MG63 (cell line): ENCODE measurements around the gene SF3B2. TPM values are rescaled to one million over a fixed set of nuclear protein-coding genes. Genes with fewer than 3 reads are reported as not detected.
"Not testable (repeated sequence)": the region's sequence is repeated elsewhere in the genome, so short reads cannot be mapped to it uniquely, and the experiment has no call there.

Experiments used
- DNase-seq: peaks from one replicate; pipeline ENCODE4 v3.0.0-alpha.2; 2020
- H3K27me3 ChIP-seq: fragments of 250-450 bp; sonication (Bioruptor Pico); 2 replicates; pipeline ENCODE4 v1.5.1; 2020; ENCODE audit warnings: mild to moderate bottlenecking, moderate library complexity
- H3K36me3 ChIP-seq: fragments of 250-450 bp; sonication (Bioruptor Pico); 2 replicates; pipeline ENCODE4 v1.5.1; 2020; ENCODE audit warnings: mild to moderate bottlenecking, moderate library complexity
- H3K4me3 ChIP-seq: fragments of 250-450 bp; sonication (Bioruptor Pico); 2 replicates; pipeline ENCODE4 v1.5.1; 2020; ENCODE audit warnings: mild to moderate bottlenecking, moderate library complexity
- H3K9me3 ChIP-seq: fragments of 250-450 bp; sonication (Bioruptor Pico); 2 replicates; pipeline ENCODE4 v1.5.1; 2020; ENCODE audit warnings: mild to moderate bottlenecking, moderate library complexity
- total RNA-seq: library from RNA; depleted of rRNA; stranded (reverse); fragments of >200 nt; shearing (Covaris generic); gene quantifications from 2 replicates; pipeline ENCODE4 v1.2.3, GENCODE V29; 2014; ENCODE audit warnings: low replicate concordance

SF3B2 gene
- total RNA-seq, 1 experiment from 2014 or later: 174 TPM

DNA sequence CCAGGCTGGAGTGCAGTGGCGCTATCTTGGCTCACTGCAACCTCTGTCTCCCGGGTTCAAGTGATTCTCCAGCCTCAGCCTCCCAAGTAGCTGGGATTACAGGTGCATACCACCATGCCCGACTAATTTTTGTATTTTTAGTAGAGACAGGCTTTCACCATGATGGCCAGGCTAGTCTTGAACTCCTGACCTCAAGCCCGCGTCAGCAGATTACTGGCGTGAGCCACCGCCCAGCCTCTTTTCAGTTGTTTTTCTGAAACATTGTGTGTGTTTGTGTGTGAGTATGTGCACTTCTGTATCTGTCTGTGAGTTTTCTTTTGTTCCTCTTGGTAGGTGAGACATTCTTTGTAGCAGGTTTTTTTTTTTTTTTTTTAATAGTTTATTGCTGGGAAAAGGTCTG, 26.8 kb downstream of the SF3B2 start:
- DNase-seq: not testable (repeated sequence)

GRCh38 chr11:66080055-66080817, 28.1 kb downstream of the SF3B2 start:
- no peak overlapping the region for H3K4me3 ChIP-seq
- H3K9me3 ChIP-seq: no peaks in the 10 kb centered on the region
- H3K36me3 ChIP-seq: no peaks in the 10 kb centered on the region; the same call in 1 of the 2 replicates
- H3K27me3 ChIP-seq: no peaks in the 10 kb centered on the region
- DNase-seq: peak; percentile 71

More for the DNA sequence above, 26.8 kb downstream of the SF3B2 start:
- not testable (repeated sequence) for H3K4me3 ChIP-seq, H3K36me3 ChIP-seq, H3K9me3 ChIP-seq, H3K27me3 ChIP-seq

GRCh38 chr11:66081505-66081904, 29.3 kb downstream of the SF3B2 start:
- Histone ChIP-seq H3K27me3 (no peaks in the 10 kb centered on the region), H3K36me3 (no peaks in the 10 kb centered on the region; the same call in 1 of the 2 replicates), H3K4me3 (no peak overlapping the region), H3K9me3 (no peaks in the 10 kb centered on the region)
- DNase-seq: no peak

- DNase-seq: no peak
These were observed 31.0 kb downstream of the SF3B2 start for GRCh38 chr11:66082946-66083698.

DNA sequence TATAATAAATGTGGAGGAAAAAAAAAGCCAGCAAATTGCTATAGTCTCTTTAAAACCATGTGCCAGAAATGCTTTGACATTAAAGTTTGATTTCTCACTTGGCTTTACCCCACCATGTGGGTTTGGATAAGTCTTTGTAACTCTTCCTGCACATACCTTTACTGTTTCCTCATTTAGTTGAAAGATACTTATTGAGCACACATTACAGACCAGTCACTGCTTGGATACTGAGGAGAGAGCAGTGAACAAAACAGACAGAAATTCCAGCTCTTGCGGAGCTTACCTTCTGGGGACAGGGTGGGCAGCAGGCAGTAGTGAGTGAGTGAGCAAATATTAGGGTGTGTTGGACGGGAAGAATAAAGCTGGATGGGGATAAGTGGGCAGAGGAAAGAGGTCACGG, 31.6 kb downstream of the SF3B2 start:
- DNase-seq: no peak
- no peaks in the 10 kb centered on the region for H3K27me3 ChIP-seq
- no peaks in the 10 kb centered on the region for H3K9me3 ChIP-seq
- H3K4me3 ChIP-seq: no peak overlapping the region
- H3K36me3 ChIP-seq: no peaks in the 10 kb centered on the region

More at GRCh38 chr11:66082946-66083698, 31.0 kb downstream of the SF3B2 start:
- no peaks in the 10 kb centered on the region for H3K27me3 ChIP-seq
- H3K9me3 ChIP-seq: no peaks in the 10 kb centered on the region
- H3K36me3 ChIP-seq: no peaks in the 10 kb centered on the region
- no peak overlapping the region for H3K4me3 ChIP-seq

- no peaks in the 10 kb centered on the region for H3K27me3 ChIP-seq
- no peak for DNase-seq
- no peak overlapping the region for H3K4me3 ChIP-seq
- no peaks in the 10 kb centered on the region for H3K36me3 ChIP-seq
- no peaks in the 10 kb centered on the region for H3K9me3 ChIP-seq
These were observed 32.8 kb downstream of the SF3B2 start for GRCh38 chr11:66084821-66085475.

GRCh38 chr11:66087148-66087908, 35.2 kb downstream of the SF3B2 start:
- no peaks in the 10 kb centered on the region for H3K36me3 ChIP-seq
- H3K9me3 ChIP-seq: no peaks in the 10 kb centered on the region
- no peak overlapping the region for H3K4me3 ChIP-seq
- H3K27me3 ChIP-seq: no peaks in the 10 kb centered on the region
- no peak for DNase-seq

DNA sequence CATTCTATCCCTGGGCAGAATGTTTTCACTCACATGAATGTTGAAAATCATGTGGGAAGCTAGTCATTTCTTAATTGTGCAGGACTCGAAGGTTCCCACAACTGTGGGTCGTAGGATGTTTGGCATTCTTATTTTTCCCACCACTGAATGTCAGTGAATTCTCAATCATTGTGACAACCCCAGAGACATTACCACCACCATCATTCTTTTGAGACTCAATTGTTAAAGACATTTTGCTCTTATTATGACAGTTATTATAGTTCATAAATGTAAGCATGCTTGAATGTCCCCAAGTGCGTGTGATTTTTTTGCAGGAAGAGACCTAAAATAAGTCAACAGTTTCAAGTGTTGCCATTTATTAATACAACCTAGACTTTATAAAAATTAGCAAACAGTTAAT, 36.9 kb downstream of the SF3B2 start:
- Histone ChIP-seq H3K27me3 (no peaks in the 10 kb centered on the region), H3K4me3 (no peak overlapping the region), H3K36me3 (no peaks in the 10 kb centered on the region), H3K9me3 (no peaks in the 10 kb centered on the region)
- DNase-seq: no peak

DNA sequence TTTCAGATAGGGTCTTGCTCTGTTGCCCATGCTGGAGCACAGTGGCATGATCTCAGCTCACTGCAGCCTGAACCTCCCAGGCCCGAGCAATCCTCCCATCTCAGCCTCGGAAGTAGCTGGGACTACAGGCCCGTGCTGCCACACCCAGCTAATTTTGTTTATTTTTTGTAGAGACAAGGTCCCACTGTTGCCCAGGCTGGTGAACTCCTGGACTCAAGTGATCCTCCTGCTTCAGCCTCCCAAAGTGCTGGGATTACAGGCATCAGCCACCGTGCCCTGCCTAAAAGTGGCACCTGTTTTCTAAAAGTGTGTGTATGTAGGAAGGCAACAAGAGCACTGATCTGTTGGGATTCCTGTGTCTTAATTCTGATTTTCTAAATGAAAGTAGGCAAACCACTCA, 38.1 kb downstream of the SF3B2 start:
- no peaks in the 10 kb centered on the region for H3K27me3 ChIP-seq
- no peaks in the 10 kb centered on the region for H3K36me3 ChIP-seq
- no peak overlapping the region for H3K4me3 ChIP-seq
- no peak for DNase-seq
- no peaks in the 10 kb centered on the region for H3K9me3 ChIP-seq

DNA sequence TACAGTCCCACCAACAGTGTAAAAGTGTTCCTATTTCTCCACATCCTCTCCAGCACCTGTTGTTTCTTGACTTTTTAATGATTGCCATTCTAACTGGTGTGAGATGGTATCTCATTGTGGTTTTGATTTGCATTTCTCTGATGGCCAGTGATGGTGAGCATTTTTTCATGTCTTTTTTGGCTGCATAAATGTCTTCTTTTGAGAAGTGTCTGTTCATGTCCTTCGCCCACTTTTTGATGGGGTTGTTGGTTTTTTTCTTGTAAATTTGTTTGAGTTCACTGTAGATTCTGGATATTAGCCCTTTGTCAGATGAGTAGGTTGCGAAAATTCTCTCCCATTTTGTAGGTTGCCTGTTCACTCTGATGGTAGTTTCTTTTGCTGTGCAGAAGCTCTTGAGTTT, 40.0 kb downstream of the SF3B2 start:
- H3K9me3 ChIP-seq, H3K36me3 ChIP-seq, H3K4me3 ChIP-seq, DNase-seq, H3K27me3 ChIP-seq: not testable (repeated sequence)

DNA sequence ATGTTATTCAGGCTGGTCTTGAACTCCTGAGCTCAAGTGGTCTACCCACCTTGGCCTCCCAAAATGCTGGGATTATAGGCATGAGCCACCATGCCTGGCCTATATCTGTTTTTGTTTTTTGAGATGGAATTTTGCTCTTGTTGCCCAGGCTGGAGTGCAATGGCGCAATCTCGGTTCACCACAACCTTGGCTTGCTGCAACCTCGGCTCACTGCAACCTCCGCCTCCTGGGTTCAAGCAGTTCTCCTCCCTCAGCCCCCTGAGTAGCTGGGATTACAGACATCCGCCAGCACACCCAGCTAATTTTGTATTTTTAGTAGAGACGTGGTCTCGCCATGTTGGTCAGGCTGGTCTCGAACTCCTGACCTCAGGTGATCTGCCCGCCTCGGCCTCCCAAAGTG, 47.6 kb downstream of the SF3B2 start:
- H3K36me3 ChIP-seq, DNase-seq, H3K4me3 ChIP-seq, H3K27me3 ChIP-seq, H3K9me3 ChIP-seq: not testable (repeated sequence)

GRCh38 chr11:66100272-66101065, 48.3 kb downstream of the SF3B2 start:
- H3K4me3 ChIP-seq: no peak overlapping the region
- no peaks in the 10 kb centered on the region for H3K27me3 ChIP-seq
- DNase-seq: no peak
- H3K9me3 ChIP-seq: no peaks in the 10 kb centered on the region
- no peaks in the 10 kb centered on the region for H3K36me3 ChIP-seq

GRCh38 chr11:66101066-66101464, 48.9 kb downstream of the SF3B2 start:
- Histone ChIP-seq H3K9me3 (no peaks in the 10 kb centered on the region), H3K27me3 (no peaks in the 10 kb centered on the region), H3K4me3 (no peak overlapping the region), H3K36me3 (no peaks in the 10 kb centered on the region)
- no peak for DNase-seq

- no peak overlapping the region for H3K4me3 ChIP-seq
- no peaks in the 10 kb centered on the region for H3K9me3 ChIP-seq
- peaks cover 3% of the 10 kb centered on the region for H3K36me3 ChIP-seq
- DNase-seq: no peak
- H3K27me3 ChIP-seq: no peaks in the 10 kb centered on the region
These were observed 52.0 kb downstream of the SF3B2 start for GRCh38 chr11:66104057-66104638.

- Histone ChIP-seq H3K9me3 (no peaks in the 10 kb centered on the region), H3K27me3 (no peaks in the 10 kb centered on the region), H3K36me3 (peaks cover 3% of the 10 kb centered on the region), H3K4me3 (no peak overlapping the region)
- DNase-seq: no peak
These were observed 54.8 kb downstream of the SF3B2 start for GRCh38 chr11:66106786-66107599.
